NT2/D1 (cell line): Measurements from ENCODE around the gene TIGD7.

ENCODE experiments used
- SUZ12 ChIP-seq: IDR thresholded peaks from 2 replicates; pipeline ENCODE4 v1.6.1; 2011; ENCODE audit not compliant: insufficient read length, insufficient read depth; ENCODE audit errors: extremely low read depth
- YY1 ChIP-seq: IDR thresholded peaks from 2 replicates; pipeline ENCODE4 v1.6.1; 2011; ENCODE audit not compliant: insufficient read length, insufficient read depth
- ZNF274 ChIP-seq: IDR thresholded peaks from 2 replicates; pipeline ENCODE4 v1.6.1; 2011; ENCODE audit warnings: mild to moderate bottlenecking, low read depth, low read length

- peak; percentile 81 for TF ChIP-seq ZNF274
- TF ChIP-seq SUZ12 = no peak
- no peak for TF ChIP-seq YY1
Observed at GRCh38 chr16:3289998-3290673, 15.1 kb downstream of the TIGD7 start.
